ENCODE data around the gene NEU4.
"Not testable (repeated sequence)": the region's sequence is repeated elsewhere in the genome, so short reads cannot be mapped to it uniquely, and the experiment has no call there.

DNA sequence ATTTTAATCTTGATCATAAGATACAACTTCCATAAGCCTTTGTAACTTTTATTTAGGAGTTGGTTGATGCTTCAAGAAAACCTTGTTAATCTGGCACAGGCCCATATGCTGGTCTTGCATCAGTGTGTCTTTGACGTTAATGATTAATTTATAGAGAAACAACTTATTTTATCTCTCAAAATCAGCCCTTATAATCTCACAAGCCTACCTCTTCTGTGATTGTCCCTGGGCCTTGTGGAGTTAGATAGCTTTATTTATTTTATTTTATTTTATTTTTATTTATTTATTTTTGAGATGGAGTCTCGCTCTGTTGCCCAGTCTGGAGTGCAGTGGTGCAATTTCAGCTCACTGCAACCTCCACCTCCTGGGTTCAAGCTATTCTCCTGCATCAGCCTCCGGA, 26.9 kb upstream of the NEU4 start:
- TF ChIP-seq POLR2A, CTCF (IDR thresholded peaks at IDR 0.05): not testable (repeated sequence)

Data from testis (tissue), 2 donors.